NK-92 (cell line): ENCODE data around the gene ROBO1.

Experiments used
- DNase-seq: peaks from one replicate; lab custom pipeline; 2025; ENCODE audit not compliant: unreplicated experiment; lab: John Stamatoyannopoulos, UW

Gene ROBO1

GRCh38 chr3:79477242-79477641 lies 290.6 kb downstream of the ROBO1 start:
- DNase-seq = no peak

DNA sequence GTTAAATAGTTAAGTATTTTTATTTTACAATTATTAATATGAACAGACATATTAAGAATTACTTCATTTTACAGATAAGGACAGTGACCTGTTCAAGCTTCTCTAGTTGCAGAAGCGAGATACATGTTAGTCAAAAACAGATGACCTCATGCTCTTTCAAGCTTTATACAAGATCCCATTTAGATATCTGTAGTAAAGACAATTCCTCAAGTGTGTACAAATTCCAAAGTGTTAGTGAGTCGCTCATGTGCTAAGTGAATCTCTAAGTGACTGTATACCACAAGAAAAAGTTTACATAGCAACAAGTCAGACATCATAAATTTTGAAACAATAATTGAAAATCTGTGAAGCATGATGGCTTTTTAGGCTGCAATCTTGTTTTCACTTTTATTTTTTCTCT lies 293.8 kb downstream of the ROBO1 start:
- no peak for DNase-seq

DNA sequence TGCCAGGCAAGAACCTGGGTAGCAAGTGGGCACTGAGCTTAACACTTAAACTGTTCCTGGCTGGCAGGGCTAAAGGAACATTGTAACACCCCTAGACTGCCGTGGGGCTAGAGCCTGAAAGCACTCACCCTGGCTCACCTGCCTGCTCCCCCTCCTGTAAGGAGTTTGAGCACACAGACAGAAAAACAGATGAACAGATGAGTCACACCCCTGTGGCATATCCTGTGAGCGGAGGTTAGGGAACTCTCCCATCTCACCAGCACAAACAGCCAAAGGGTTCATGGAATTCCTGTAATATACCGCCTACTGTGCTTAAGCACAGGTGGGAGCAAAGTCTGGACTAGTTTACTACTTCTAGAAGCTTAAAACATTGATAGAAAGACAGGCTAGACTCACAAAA lies 300.1 kb downstream of the ROBO1 start:
- DNase-seq = no peak

DNA sequence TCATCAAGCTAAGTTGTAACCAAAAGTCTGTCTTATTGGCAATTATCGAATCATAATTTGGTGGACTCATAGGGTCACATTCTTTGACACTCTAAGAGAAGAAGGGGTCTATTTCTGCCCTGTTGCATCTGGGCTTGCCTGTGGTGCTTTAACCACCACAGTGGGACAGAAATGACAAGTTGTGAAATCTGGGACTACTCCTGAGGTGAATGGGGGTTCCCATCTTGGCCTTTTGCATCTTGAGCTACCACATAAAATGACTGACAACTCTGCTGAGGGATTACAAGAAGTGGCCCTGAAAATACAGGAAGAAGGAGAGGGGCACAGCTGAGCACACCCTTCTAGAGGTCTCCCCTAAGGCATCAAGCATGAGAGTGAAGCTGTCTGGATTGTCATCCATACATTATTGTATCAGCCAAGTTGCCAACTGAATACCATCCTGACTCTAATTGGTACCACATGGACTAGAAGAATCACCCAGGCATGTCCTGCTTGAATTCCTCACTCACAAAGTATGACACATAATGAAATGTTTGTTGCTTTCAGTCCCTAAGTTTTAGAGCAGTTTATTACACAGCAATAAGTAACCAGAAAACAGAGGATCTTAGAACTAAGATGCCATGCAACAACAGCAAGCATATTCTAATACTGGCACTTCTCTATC lies 306.5 kb downstream of the ROBO1 start:
- DNase-seq = no peak

GRCh38 chr3:79453600-79453999 lies 314.2 kb downstream of the ROBO1 start:
- DNase-seq = no peak

GRCh38 chr3:79436387-79436786 lies 331.4 kb downstream of the ROBO1 start:
- DNase-seq = no peak

- no peak for DNase-seq
Observed at GRCh38 chr3:79427081-79427480, 340.7 kb downstream of the ROBO1 start.

DNA sequence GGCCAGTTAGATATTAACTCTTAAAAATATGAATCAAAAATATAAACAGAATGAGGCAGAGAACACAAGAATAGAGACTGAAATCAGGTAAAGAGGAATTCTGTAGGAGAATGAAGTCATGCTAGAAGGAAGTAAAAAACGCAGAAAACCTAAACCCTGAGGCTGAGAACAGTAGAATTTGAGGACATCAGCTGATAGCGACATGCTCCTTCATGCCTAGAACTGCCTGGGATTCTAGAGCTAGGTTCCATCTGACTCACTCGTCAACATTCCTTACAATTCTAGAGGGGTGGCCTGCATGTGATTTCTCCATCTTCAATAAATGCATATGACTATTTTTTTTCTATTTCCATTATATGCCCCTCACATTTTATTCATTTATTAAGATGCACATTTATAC lies 343.0 kb downstream of the ROBO1 start:
- no peak for DNase-seq

- DNase-seq = no peak
Observed at GRCh38 chr3:79423417-79423816, 344.4 kb downstream of the ROBO1 start.

- no peak for DNase-seq
Observed at GRCh38 chr3:79421273-79421672, 346.5 kb downstream of the ROBO1 start.

DNA sequence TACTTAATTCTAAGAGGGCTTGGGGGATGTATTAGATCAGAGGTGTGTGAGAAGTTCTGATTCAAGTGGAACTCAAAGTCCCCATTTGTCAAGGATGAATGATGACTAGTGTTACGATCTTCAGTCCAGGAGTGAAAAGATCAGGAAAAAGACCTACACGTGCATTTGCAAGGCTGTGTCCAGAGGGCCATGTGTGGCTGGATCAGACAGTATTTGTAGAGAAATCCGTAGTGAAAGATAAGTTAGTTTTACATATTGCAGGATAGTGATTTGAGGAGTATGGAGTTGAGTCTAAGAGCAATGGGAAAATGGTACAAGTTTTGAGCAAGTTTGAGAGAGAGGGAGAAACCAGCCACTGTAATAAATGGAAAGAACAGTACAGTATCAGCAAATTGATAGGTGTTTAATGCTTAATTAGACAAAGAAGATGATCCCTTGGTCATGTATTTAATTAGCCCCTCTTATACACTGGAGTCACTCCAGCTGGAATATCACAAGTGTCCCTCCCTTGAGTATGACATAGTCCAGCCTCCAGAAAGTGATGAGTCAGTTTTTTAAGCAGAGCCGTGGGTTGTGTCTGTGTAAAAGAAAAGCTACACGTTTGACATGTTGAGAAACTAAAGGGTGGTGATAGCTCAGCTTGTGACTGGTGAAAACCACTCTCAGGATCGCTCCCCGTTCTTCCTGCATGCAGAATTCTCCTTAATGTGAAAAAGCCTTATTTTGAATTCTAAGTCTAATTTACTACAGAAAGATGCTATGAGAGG lies 348.8 kb downstream of the ROBO1 start:
- DNase-seq = no peak

- DNase-seq = no peak
Observed at GRCh38 chr3:79415356-79415755, 352.4 kb downstream of the ROBO1 start.

DNA sequence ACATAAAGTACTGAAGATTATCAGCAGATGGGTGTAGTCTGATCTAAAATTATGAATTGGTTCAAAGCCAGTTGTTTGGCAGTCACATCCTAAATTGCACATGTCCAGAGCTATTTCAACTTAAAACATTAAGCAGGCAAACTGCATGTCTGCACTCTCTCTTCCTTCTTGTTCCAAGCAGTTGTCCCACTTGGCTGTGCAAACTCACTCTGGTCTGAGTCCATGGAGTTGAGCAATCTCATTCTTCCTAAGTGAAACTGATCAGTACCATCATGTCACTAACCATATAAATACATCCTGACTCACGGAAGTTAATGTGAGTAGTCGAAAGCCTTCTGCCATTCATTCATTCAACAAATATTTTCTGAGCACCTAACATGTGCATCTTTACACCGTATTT lies 353.0 kb downstream of the ROBO1 start:
- no peak for DNase-seq

GRCh38 chr3:79414035-79414434 lies 353.8 kb downstream of the ROBO1 start:
- DNase-seq = no peak

GRCh38 chr3:79412537-79412936 lies 355.3 kb downstream of the ROBO1 start:
- DNase-seq = no peak

DNA sequence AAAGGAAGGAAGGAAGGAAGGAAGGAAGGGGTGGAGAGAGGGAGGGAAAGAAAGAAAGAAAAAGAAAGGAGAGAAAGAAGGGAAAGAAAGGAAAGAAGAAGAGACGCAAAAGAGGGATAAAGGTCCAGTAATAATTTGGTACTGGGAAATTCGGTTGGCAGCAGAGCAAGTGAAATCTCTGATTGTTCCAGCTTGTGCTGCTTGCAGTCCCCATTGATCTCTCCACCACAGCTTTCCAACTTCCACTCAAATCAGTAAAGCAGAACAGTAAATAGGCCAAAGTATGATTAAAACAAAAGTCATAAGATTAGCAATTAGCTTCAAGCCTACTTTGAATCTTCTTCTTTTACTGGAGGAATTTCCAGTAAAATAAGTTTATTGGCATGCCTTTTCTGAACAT lies 357.2 kb downstream of the ROBO1 start:
- no peak for DNase-seq

GRCh38 chr3:79410136-79410535 lies 357.7 kb downstream of the ROBO1 start:
- no peak for DNase-seq

- DNase-seq = no peak
Observed at GRCh38 chr3:79406175-79406574, 361.6 kb downstream of the ROBO1 start.

DNA sequence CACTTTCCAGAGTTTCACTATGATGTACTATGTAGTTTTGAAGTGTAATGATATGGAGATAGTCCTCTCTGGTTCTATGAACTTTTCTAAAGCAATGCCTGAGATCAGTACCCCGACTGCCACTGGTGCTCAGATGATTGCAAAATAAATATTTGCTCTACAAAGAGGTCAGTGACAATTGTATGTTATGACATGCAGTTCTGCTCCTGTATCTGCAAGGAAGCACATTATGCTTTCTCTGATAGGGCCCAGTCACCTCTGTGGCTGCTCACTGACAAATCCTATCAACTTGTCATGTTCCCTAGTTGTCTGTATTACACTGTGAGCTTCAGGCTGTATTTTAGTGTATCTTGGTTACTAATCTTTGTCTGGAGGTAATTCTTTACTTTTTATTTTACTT lies 362.6 kb downstream of the ROBO1 start:
- no peak for DNase-seq

DNA sequence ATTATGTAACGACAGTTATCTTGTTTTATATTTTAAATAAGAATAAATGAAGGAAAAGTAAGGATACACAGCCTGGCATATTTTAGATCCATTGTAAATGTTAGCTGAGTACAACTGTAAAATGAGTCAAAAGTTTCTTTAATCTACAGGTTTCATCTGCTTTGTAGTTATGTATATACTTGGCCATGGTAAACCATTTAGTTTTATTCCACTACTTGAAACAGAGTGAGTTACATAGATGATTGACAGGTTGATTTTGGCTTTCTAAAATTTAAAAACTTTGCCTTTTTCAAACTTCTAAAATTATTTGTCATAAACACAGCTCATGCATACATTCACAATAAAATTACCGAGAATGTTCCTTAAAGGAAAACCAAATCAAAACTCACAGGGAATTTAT lies 371.2 kb downstream of the ROBO1 start:
- DNase-seq = no peak

DNA sequence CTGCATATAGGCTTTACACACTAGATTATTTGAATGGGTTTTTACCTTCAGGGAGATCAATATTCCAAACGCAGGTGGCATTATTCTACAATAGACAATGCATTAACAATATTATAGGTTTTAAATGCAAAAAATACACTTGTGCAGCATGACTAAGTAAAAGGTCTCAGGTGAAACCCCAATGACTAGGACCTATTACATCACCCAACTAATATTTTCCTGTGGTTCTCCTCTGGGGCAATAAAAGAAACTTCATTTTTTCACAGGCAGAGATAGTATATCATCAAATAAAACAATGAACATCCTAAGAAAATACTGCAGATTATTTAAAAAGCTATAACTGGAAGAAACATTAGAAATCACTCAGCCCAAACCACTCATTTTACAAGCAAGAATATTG lies 375.3 kb downstream of the ROBO1 start:
- DNase-seq = no peak

DNA sequence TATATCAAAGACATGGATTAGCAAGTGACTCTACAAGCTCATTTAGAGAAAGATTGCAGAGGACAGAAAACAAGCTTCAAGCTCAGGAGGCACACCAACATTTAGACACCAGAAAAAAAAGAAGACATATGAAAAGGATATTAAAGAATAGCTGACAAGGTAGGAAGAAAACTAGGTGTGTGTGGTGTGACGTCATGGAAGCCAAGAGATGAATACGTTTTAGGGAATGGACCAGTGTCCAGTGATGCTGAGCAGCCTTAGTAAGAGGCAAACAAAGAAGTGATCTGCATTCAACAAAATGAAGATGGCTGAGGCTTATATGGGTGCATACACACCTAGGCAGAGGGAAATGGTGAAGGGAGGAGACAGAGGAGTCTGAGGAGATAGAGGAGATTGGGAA lies 377.4 kb downstream of the ROBO1 start:
- DNase-seq = no peak

DNA sequence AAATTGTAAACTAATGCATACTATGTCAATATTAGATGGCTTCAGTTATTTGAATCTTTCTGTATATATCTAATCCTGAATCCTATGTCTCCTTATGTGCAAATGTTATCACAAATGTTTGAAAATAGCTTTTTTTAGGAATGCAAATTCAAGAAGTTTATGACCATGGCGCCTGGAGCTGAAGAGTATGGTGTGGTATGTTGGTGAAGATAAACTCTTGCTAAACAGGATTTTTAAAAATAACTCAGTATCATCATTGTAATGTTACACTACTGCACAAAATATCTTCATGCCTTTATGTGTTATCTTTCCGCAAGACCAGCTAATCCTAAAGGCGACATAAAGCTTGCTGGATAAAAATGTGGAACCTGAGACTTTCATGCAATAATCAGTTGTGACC lies 382.6 kb downstream of the ROBO1 start:
- no peak for DNase-seq
